Fibroblast of lung (primary cell): ENCODE results near the gene ULK3. TPM values are rescaled to one million over a fixed set of nuclear protein-coding genes. Genes with fewer than 3 reads are reported as not detected.

Experiments
- DNase-seq, 2 donors: peaks; one replicate each; pipeline versions ENCODE4 v3.0.0 to v3.0.0-alpha.2; 2010; ENCODE audit warnings: low read depth in 2 of 2
- H2AFZ ChIP-seq: 2 replicates; pipeline ENCODE4 v1.5.1; 2012; ENCODE audit warnings: low read length, control low read depth, inconsistent platforms
- H3K27ac ChIP-seq: 2 replicates; pipeline ENCODE4 v1.5.1; 2011; ENCODE audit warnings: low read length, control low read depth; ENCODE audit not compliant: insufficient read depth
- H3K27me3 ChIP-seq: 2 replicates; pipeline ENCODE4 v1.5.1; 2011; ENCODE audit warnings: mild to moderate bottlenecking, low read length; ENCODE audit not compliant: control insufficient read depth, insufficient read depth
- H3K36me3 ChIP-seq: 2 replicates; pipeline ENCODE4 v1.5.1; 2011; ENCODE audit warnings: low read length; ENCODE audit not compliant: control insufficient read depth, insufficient read depth
- H3K4me1 ChIP-seq: 2 replicates; pipeline ENCODE4 v1.5.1; 2011; ENCODE audit warnings: low read length; ENCODE audit not compliant: control insufficient read depth, insufficient read depth; ENCODE audit errors: extremely low read depth
- H3K4me2 ChIP-seq: 2 replicates; pipeline ENCODE4 v1.5.1; 2011; ENCODE audit warnings: low read length, control low read depth; ENCODE audit not compliant: insufficient read depth; ENCODE audit errors: extremely low read depth
- H3K4me3 ChIP-seq, 4 experiments: fragments of 200-600 bp in 1 of 4; sonication (generic) in 1 of 4; replicated peaks in 1 of 4; 2 replicates each; pipeline ENCODE4 v1.5.1; 2011 to 2016; ENCODE audit warnings: low read length in 4 of 4, low read depth in 3 of 4, mild to moderate bottlenecking in 3 of 4, control low read depth in 2 of 4, inconsistent platforms in 1 of 4, mixed read lengths in 1 of 4; ENCODE audit not compliant: insufficient read depth in 1 of 4; ENCODE audit errors: control extremely low read depth in 1 of 4
- H3K79me2 ChIP-seq: 2 replicates; pipeline ENCODE4 v1.5.1; 2012; ENCODE audit warnings: mild to moderate bottlenecking, low read length, inconsistent platforms; ENCODE audit not compliant: control insufficient read depth, insufficient read depth
- H3K9ac ChIP-seq: 2 replicates; pipeline ENCODE4 v1.5.1; 2011; ENCODE audit warnings: mild to moderate bottlenecking, low read length, control low read depth; ENCODE audit not compliant: insufficient read depth
- H3K9me3 ChIP-seq: 2 replicates; pipeline ENCODE4 v1.5.1; 2012; ENCODE audit warnings: low read depth, low read length; ENCODE audit not compliant: control insufficient read depth, insufficient read depth
- H4K20me1 ChIP-seq: 2 replicates; pipeline ENCODE4 v1.5.1; 2011; ENCODE audit warnings: low read length; ENCODE audit not compliant: control insufficient read depth, insufficient read depth; ENCODE audit errors: extremely low read depth
- EZH2 ChIP-seq: IDR thresholded peaks from 2 replicates; pipeline ENCODE4 v1.5.1; 2012; ENCODE audit warnings: low read length, control low read depth, mild to moderate bottlenecking; ENCODE audit errors: missing control alignments
- polyA plus RNA-seq, 2 donors: library from polyadenylated mRNA; depleted of rRNA in 1 of 2; stranded (reverse) in 1 of 2; unstranded in 1 of 2; fragments of >200 nt; gene quantifications; 2 replicates each; pipeline ENCODE4 v1.2.1, GENCODE V29; 2011 to 2012; ENCODE audit warnings: missing spikeins in 1 of 2
- total RNA-seq: library from RNA; depleted of rRNA; stranded (reverse); fragments of >200 nt; gene quantifications from 2 replicates; pipeline ENCODE4 v1.2.1, GENCODE V29; 2014
- TF ChIP-seq, protein P1 (sequence below), 2 donors: IDR thresholded peaks in 1 of 2; conservative IDR thresholded peaks in 1 of 2; 1 replicate in 1 of 2; 2 replicates in 1 of 2; pipeline ENCODE4 v1.5.1; 2011 to 2012; ENCODE audit warnings: low read length in 2 of 2, control low read depth in 1 of 2, inconsistent platforms in 1 of 2, low read depth in 1 of 2, mild to moderate bottlenecking in 1 of 2

Gene ULK3
- total and polyA plus RNA-seq, 2 donors (not counting 1 experiment from before 2014, with no cell fraction given), result 8.8 to 11.4 TPM

DNA sequence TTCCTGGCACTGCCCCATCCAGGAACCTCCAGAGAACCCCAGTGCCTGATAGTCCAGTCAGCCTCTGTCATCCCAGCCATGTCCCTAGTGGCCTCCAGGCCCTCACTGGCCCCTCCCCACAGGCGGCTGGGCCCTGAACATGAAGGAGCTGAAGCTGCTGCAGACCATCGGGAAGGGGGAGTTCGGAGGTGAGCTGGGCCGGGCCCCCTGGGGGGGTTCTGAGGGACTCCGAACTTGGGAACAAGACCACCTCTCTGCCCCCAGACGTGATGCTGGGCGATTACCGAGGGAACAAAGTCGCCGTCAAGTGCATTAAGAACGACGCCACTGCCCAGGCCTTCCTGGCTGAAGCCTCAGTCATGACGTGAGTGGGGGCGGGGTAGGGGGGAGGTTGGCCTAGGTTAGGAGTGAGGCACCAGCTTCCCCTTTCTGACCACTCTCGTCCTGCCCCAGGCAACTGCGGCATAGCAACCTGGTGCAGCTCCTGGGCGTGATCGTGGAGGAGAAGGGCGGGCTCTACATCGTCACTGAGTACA is 42.3 kb downstream of the ULK3 start:
- no peak for DNase-seq
- no peak overlapping the region for H3K4me3 ChIP-seq
- no peaks in the 10 kb centered on the region for H4K20me1 ChIP-seq
- H3K9me3 ChIP-seq, result no peaks in the 10 kb centered on the region
- no peak overlapping the region for H3K27ac ChIP-seq
- H3K4me1 ChIP-seq, result peaks cover 3% of the 10 kb centered on the region
- no peaks in the 10 kb centered on the region for H3K27me3 ChIP-seq
- H2AFZ ChIP-seq, result no peak overlapping the region
- peaks cover 8% of the 10 kb centered on the region for H3K79me2 ChIP-seq
- no peak overlapping the region for H3K4me2 ChIP-seq
- TF ChIP-seq, protein P1, sequence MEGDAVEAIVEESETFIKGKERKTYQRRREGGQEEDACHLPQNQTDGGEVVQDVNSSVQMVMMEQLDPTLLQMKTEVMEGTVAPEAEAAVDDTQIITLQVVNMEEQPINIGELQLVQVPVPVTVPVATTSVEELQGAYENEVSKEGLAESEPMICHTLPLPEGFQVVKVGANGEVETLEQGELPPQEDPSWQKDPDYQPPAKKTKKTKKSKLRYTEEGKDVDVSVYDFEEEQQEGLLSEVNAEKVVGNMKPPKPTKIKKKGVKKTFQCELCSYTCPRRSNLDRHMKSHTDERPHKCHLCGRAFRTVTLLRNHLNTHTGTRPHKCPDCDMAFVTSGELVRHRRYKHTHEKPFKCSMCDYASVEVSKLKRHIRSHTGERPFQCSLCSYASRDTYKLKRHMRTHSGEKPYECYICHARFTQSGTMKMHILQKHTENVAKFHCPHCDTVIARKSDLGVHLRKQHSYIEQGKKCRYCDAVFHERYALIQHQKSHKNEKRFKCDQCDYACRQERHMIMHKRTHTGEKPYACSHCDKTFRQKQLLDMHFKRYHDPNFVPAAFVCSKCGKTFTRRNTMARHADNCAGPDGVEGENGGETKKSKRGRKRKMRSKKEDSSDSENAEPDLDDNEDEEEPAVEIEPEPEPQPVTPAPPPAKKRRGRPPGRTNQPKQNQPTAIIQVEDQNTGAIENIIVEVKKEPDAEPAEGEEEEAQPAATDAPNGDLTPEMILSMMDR (conservative IDR thresholded peaks at IDR 0.05 in 1 of 2, IDR thresholded peaks at IDR 0.05 in 1 of 2; ENCODE audit: low read depth in 1 of 2, low read length in 2 of 2), result no peak
- TF ChIP-seq EZH2, result no peak
- H3K36me3 ChIP-seq, result peaks cover 26% of the 10 kb centered on the region
- H3K9ac ChIP-seq, result no peak overlapping the region

DNA sequence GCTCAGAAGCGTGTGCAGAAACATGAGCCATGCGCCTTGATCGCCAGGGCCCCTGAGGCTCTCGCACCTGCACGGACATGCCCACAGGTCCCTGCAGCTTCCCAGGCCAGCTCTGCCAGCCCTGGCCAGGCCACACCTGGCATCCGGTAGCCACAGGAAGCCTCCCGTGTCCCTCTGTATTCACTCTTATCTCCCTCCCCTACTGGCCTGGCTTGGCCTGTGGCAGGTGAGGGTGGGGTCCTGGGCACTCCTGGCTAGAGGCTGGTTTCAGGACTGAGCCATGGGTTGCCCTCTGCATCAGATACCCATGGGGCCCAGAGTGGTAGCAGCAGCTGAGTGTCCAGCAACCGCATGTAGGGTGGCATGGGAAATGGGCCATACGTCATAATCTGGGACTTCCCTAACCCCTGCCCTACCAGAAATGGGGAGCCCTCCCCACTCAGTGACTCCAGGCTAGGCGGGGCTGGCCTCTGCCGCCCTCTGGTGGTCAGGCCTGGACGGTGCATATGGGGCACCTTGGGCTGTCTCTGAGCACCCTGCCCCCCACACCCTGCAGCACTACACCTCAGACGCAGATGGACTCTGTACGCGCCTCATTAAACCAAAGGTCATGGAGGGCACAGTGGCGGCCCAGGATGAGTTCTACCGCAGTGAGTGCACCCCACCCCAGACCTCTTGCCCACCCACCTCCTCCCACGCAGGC is 42.9 kb downstream of the ULK3 start:
- no peak overlapping the region for H3K9ac ChIP-seq
- H3K27me3 ChIP-seq, result no peaks in the 10 kb centered on the region
- no peak overlapping the region for H2AFZ ChIP-seq
- TF ChIP-seq, protein P1 (conservative IDR thresholded peaks at IDR 0.05 in 1 of 2, IDR thresholded peaks at IDR 0.05 in 1 of 2; ENCODE audit: low read depth in 1 of 2, low read length in 2 of 2), result peak; percentile 86 to 98
- TF ChIP-seq EZH2, result no peak
- H3K79me2 ChIP-seq, result peaks cover 12% of the 10 kb centered on the region
- peak; percentile 25 to 60 for DNase-seq
- H3K9me3 ChIP-seq, result no peaks in the 10 kb centered on the region
- H4K20me1 ChIP-seq, result no peaks in the 10 kb centered on the region
- H3K27ac ChIP-seq, result no peak overlapping the region
- H3K36me3 ChIP-seq, result peaks cover 26% of the 10 kb centered on the region
- H3K4me2 ChIP-seq, result no peak overlapping the region
- H3K4me1 ChIP-seq, result peaks cover 3% of the 10 kb centered on the region
- no peak overlapping the region for H3K4me3 ChIP-seq

DNA sequence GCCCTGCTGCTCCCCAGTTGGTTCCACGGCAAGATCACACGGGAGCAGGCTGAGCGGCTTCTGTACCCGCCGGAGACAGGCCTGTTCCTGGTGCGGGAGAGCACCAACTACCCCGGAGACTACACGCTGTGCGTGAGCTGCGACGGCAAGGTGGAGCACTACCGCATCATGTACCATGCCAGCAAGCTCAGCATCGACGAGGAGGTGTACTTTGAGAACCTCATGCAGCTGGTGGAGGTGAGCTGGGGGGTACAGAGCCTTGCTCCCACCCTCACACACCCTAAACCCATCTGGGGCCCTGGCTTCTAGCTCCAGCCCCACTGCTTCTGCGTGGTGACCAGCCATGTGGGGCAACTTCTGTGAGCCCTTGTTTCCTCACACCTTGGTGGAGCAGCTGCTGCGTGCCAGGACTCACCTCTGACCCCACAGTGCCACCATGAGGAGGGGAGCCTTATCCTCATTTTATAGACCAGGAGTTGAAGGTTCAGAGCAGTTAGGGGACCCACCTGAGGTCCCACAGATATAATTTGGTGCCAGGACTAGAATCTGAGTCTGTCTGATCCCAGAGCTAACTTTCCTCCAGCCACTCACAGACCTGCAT is 43.6 kb downstream of the ULK3 start:
- no peak overlapping the region for H3K9ac ChIP-seq
- DNase-seq, result no peak
- peaks cover 3% of the 10 kb centered on the region for H3K4me1 ChIP-seq
- no peak overlapping the region for H3K27ac ChIP-seq
- H3K27me3 ChIP-seq, result no peaks in the 10 kb centered on the region
- H4K20me1 ChIP-seq, result no peaks in the 10 kb centered on the region
- H3K36me3 ChIP-seq, result peaks cover 26% of the 10 kb centered on the region
- no peak overlapping the region for H2AFZ ChIP-seq
- peaks cover 18% of the 10 kb centered on the region for H3K79me2 ChIP-seq
- H3K4me2 ChIP-seq, result no peak overlapping the region
- H3K4me3 ChIP-seq, result no peak overlapping the region
- TF ChIP-seq EZH2, result no peak
- TF ChIP-seq, protein P1 (conservative IDR thresholded peaks at IDR 0.05 in 1 of 2, IDR thresholded peaks at IDR 0.05 in 1 of 2; ENCODE audit: low read depth in 1 of 2, low read length in 2 of 2), result no peak
- H3K9me3 ChIP-seq, result no peaks in the 10 kb centered on the region
